IMR-90 (cell line): ENCODE data around the gene CLEC19A. TPM values are rescaled to one million over a fixed set of nuclear protein-coding genes. Genes with fewer than 3 reads are reported as not detected.

Experiments used
- ATAC-seq: fragments of 200-7000 bp; cut with Tn5 transposase; 2 replicates; pipeline ENCODE4 v1.9.1; 2020; ENCODE audit warnings: low read depth, mild to moderate bottlenecking, moderate library complexity
- BruUV-seq: library from RNA; stranded (reverse); fragments of 400-500 nt; replicated peaks from 2 replicates; lab custom pipeline; 2021; lab: Mats Ljungman, UMichigan
- CTCF ChIA-PET: fragments of 300-600 bp; formaldehyde crosslinking; extraction: SDS; loops from one replicate; lab custom pipeline; 2021; ENCODE audit warnings: antibody characterized with exemption; lab: Yijun Ruan, JAX
- POLR2A ChIA-PET: fragments of 300-600 bp; sonication (Branson Sonifier 250); formaldehyde crosslinking; loops from one replicate; lab custom pipeline; 2022; ENCODE audit warnings: antibody characterized with exemption; ENCODE audit not compliant: unreplicated experiment; lab: Charles Lee
- DNase-seq: peaks from one replicate; pipeline ENCODE4 v3.0.0; 2013
- H2AFZ ChIP-seq: replicated peaks from 2 replicates; pipeline ENCODE3; 2013; ENCODE audit warnings: low read length, mild to moderate bottlenecking; ENCODE audit not compliant: poor library complexity
- H2AK5ac ChIP-seq: 2 replicates; pipeline ENCODE4 v1.6.1; 2013; ENCODE audit warnings: low read depth, low read length, inconsistent platforms
- H2AK9ac ChIP-seq: replicated peaks from 2 replicates; pipeline ENCODE3; 2013; ENCODE audit warnings: mild to moderate bottlenecking, low read depth, low read length, moderate library complexity; ENCODE audit not compliant: poor library complexity
- H2BK120ac ChIP-seq: 2 replicates; pipeline ENCODE4 v1.6.1; 2013; ENCODE audit warnings: low read depth, low read length, inconsistent platforms
- H2BK15ac ChIP-seq: 3 replicates; pipeline ENCODE4 v1.6.1; 2013; ENCODE audit warnings: low read depth, low read length, inconsistent platforms
- H2BK20ac ChIP-seq: 2 replicates; pipeline ENCODE4 v1.6.1; 2013; ENCODE audit warnings: low read depth, mild to moderate bottlenecking, inconsistent platforms, low read length, moderate library complexity
- H2BK5ac ChIP-seq: 2 replicates; pipeline ENCODE4 v1.6.1; 2013; ENCODE audit warnings: mild to moderate bottlenecking, low read depth, low read length, inconsistent platforms; ENCODE audit not compliant: poor library complexity, severe bottlenecking
- H3K14ac ChIP-seq: replicated peaks from 2 replicates; pipeline ENCODE4 v1.6.1; 2013; ENCODE audit warnings: low read depth, low read length, inconsistent platforms
- H3K18ac ChIP-seq: 2 replicates; pipeline ENCODE4 v1.6.1; 2013; ENCODE audit warnings: low read depth, low read length, control low read depth
- H3K23ac ChIP-seq: 2 replicates; pipeline ENCODE4 v1.6.1; 2013; ENCODE audit warnings: low read depth, low read length, inconsistent platforms
- H3K27ac ChIP-seq: 2 replicates; pipeline ENCODE4 v1.5.1; 2013; ENCODE audit warnings: mild to moderate bottlenecking, control low read depth, low read length; ENCODE audit not compliant: insufficient read depth
- H3K27me3 ChIP-seq: 2 replicates; pipeline ENCODE4 v1.6.1; 2013; ENCODE audit warnings: low read length; ENCODE audit not compliant: control insufficient read depth, insufficient read depth
- H3K36me3 ChIP-seq: 2 replicates; pipeline ENCODE4 v1.6.1; 2013; ENCODE audit warnings: low read length, mixed read lengths; ENCODE audit not compliant: control insufficient read depth, insufficient read depth
- H3K4ac ChIP-seq: 2 replicates; pipeline ENCODE4 v1.6.1; 2013; ENCODE audit warnings: low read depth, low read length, inconsistent platforms
- H3K4me1 ChIP-seq: 2 replicates; pipeline ENCODE4 v1.6.1; 2013; ENCODE audit warnings: low read length, mixed read lengths; ENCODE audit not compliant: control insufficient read depth, insufficient read depth
- H3K4me2 ChIP-seq: 2 replicates; pipeline ENCODE4 v1.6.1; 2013; ENCODE audit warnings: low read depth, mild to moderate bottlenecking, control low read depth, low read length, moderate library complexity
- H3K4me3 ChIP-seq: 2 replicates; pipeline ENCODE4 v1.5.1; 2013; ENCODE audit warnings: low read depth, mild to moderate bottlenecking, control low read depth, low read length, moderate library complexity; ENCODE audit not compliant: insufficient read depth
- H3K56ac ChIP-seq: 2 replicates; pipeline ENCODE4 v1.6.1; 2013; ENCODE audit warnings: low read length, inconsistent platforms; ENCODE audit not compliant: insufficient read depth; ENCODE audit errors: extremely low read depth
- H3K79me1 ChIP-seq, 2 experiments: 2 replicates each; pipeline ENCODE4 v1.6.1; 2013; ENCODE audit warnings: low read length in 2 of 2, inconsistent platforms in 1 of 2, low read depth in 1 of 2
- H3K9ac ChIP-seq: 2 replicates; pipeline ENCODE4 v1.6.1; 2013; ENCODE audit warnings: low read depth, low read length, control low read depth
- H3K9me1 ChIP-seq: 2 replicates; pipeline ENCODE4 v1.6.1; 2013; ENCODE audit warnings: low read length, inconsistent platforms; ENCODE audit not compliant: insufficient read depth
- H3K9me3 ChIP-seq: 2 replicates; pipeline ENCODE4 v1.6.1; 2013; ENCODE audit warnings: low read length; ENCODE audit not compliant: control insufficient read depth, insufficient read depth
- H4K20me1 ChIP-seq: 2 replicates; pipeline ENCODE4 v1.6.1; 2013; ENCODE audit warnings: low read length, inconsistent platforms; ENCODE audit not compliant: insufficient read depth
- H4K5ac ChIP-seq: 2 replicates; pipeline ENCODE4 v1.6.1; 2013; ENCODE audit warnings: mild to moderate bottlenecking, low read depth, low read length, control low read depth
- H4K8ac ChIP-seq, 2 experiments: 2 replicates each; pipeline ENCODE4 v1.6.1; 2013; ENCODE audit warnings: low read depth in 2 of 2, low read length in 2 of 2, control low read depth in 1 of 2, inconsistent platforms in 1 of 2
- H4K91ac ChIP-seq: 2 replicates; pipeline ENCODE4 v1.6.1; 2013; ENCODE audit warnings: low read depth, low read length, inconsistent platforms; ENCODE audit not compliant: insufficient read depth
- BHLHE40 ChIP-seq: fragments of 150-350 bp; IDR thresholded peaks from 2 replicates; pipeline ENCODE4 v1.6.1; 2016; ENCODE audit warnings: mild to moderate bottlenecking, low read depth, low read length
- MAFK ChIP-seq: IDR thresholded peaks from 2 replicates; pipeline ENCODE4 v1.6.1; 2012; ENCODE audit warnings: low read depth, low read length, improper control_type of control experiment
- MXI1 ChIP-seq: IDR thresholded peaks from 2 replicates; pipeline ENCODE4 v1.6.1; 2012; ENCODE audit warnings: low read depth, mild to moderate bottlenecking, low read length, moderate library complexity, borderline replicate concordance
- NFE2L2 ChIP-seq: fragments of 150-350 bp; IDR thresholded peaks from 2 replicates; pipeline ENCODE4 v1.6.1; 2016; ENCODE audit warnings: low read depth, mild to moderate bottlenecking, low read length
- RAD21 ChIP-seq: IDR thresholded peaks from 2 replicates; pipeline ENCODE4 v1.6.1; 2012; ENCODE audit warnings: low read length, improper control_type of control experiment
- RCOR1 ChIP-seq: IDR thresholded peaks from 2 replicates; pipeline ENCODE4 v1.6.1; 2012; ENCODE audit warnings: mild to moderate bottlenecking, low read length, improper control_type of control experiment; ENCODE audit not compliant: insufficient replicate concordance
- RFX5 ChIP-seq: IDR thresholded peaks from 2 replicates; pipeline ENCODE4 v1.8.0; 2012; ENCODE audit warnings: low read depth, mild to moderate bottlenecking, low read length, moderate library complexity
- SMC3 ChIP-seq: fragments of 150-350 bp; IDR thresholded peaks from 2 replicates; pipeline ENCODE4 v1.6.1; 2016; ENCODE audit warnings: low read depth, mild to moderate bottlenecking, antibody characterized with exemption, low read length, moderate library complexity
- USF2 ChIP-seq: fragments of 150-350 bp; IDR thresholded peaks from 2 replicates; pipeline ENCODE4 v1.6.1; 2017; ENCODE audit warnings: mild to moderate bottlenecking, antibody characterized with exemption, low read length, low read depth
- WGBS, 2 experiments: methylation state at CpG; one replicate each; pipeline versions ENCODE4 v1.1.5 to v1.1.7; 2013; ENCODE audit warnings: missing lambda C conversion rate in 2 of 2; ENCODE audit not compliant: insufficient read length in 1 of 2; ENCODE audit errors: extremely low coverage in 2 of 2; 5-methylcytosine and 5-hydroxymethylcytosine counted together
- dilution Hi-C: fragments of 300-500 bp; cut with HindIII; formaldehyde crosslinking; loops from one replicate; pipeline ENCODE4 v1.14.3; 2018; ENCODE audit warnings: low sequenced_read_pairs; ENCODE audit not compliant: unreplicated experiment
- in situ Hi-C: fragments of 300-500 bp; cut with MboI; formaldehyde crosslinking; loops from 3 replicates; pipeline ENCODE4 v1.14.3; 2019; ENCODE audit warnings: low sequenced_read_pairs, inconsistent platforms, mixed read lengths
- intact Hi-C: fragments of 100-400 bp; cut with micrococcal nuclease; formaldehyde crosslinking; loops from 2 replicates; pipeline ENCODE4 v1.10.0; 2022
- polyA plus RNA-seq, 3 experiments: library from polyadenylated mRNA; depleted of rRNA; stranded (reverse); fragments of >200 nt; gene quantifications; 2 replicates each; pipeline ENCODE4 v1.2.3, GENCODE V29; 2012; ENCODE audit warnings: low replicate concordance in 1 of 3
- total RNA-seq: library from RNA; depleted of rRNA; stranded (reverse); fragments of >200 nt; gene quantifications from 2 replicates; pipeline ENCODE4 v1.2.3, GENCODE V29; 2012

CLEC19A gene
- total and polyA plus RNA-seq, 2 of the 4 experiments (the other 2 are of a cell fraction): not detected

- H3K4me3 ChIP-seq: no peak overlapping the region
- H3K36me3 ChIP-seq: no peaks in the 10 kb centered on the region
- no peak overlapping the region for H2BK5ac ChIP-seq
- no peak overlapping the region for H3K56ac ChIP-seq
- no peak overlapping the region for H2AFZ ChIP-seq
- H3K4ac ChIP-seq: no peak overlapping the region
- no peak overlapping the region for H3K23ac ChIP-seq
- WGBS, 2 experiments: no CpG with 5 or more reads among the region's 1 CpG
- H3K9ac ChIP-seq: no peak overlapping the region
- DNase-seq (no peak), ATAC-seq (no peak)
- ChIA-PET POLR2A (no interaction called here), CTCF (no interaction called here)
- no peak overlapping the region for H3K18ac ChIP-seq
- dilution Hi-C loops (no loop called here), in situ Hi-C loops (no loop called here), intact Hi-C loops (no loop called here)
- no peak overlapping the region for H4K5ac ChIP-seq
- no peak overlapping the region for H4K8ac ChIP-seq
- no peak overlapping the region for H2BK20ac ChIP-seq
- no peak overlapping the region for H2AK5ac ChIP-seq
- H3K79me1 ChIP-seq: no peaks in the 10 kb centered on the region
- no peak overlapping the region for H2BK15ac ChIP-seq
- no peaks in the 10 kb centered on the region for H3K27me3 ChIP-seq
- no peaks in the 10 kb centered on the region for H4K20me1 ChIP-seq
- BruUV-seq: no TSS peak
- H4K91ac ChIP-seq: no peak overlapping the region
- no peak overlapping the region for H2AK9ac ChIP-seq
- H3K9me3 ChIP-seq: no peaks in the 10 kb centered on the region
- TF ChIP-seq USF2: no peak
- TF ChIP-seq RAD21: no peak
- TF ChIP-seq BHLHE40: no peak
- TF ChIP-seq RCOR1: no peak
- no peak for TF ChIP-seq SMC3
- TF ChIP-seq NFE2L2: no peak
- TF ChIP-seq MXI1: no peak
- no peak for TF ChIP-seq RFX5
- TF ChIP-seq MAFK: no peak
- H3K27ac ChIP-seq: no peak overlapping the region
- H2BK120ac ChIP-seq: no peak overlapping the region
- no peak overlapping the region for H3K14ac ChIP-seq
- no peaks in the 10 kb centered on the region; the same call in 1 of the 2 replicates for H3K9me1 ChIP-seq
- no peak overlapping the region for H3K4me2 ChIP-seq
- H3K4me1 ChIP-seq: no peaks in the 10 kb centered on the region
Observed at GRCh38 chr16:19328364-19328763, 42.8 kb downstream of the CLEC19A start.
